ENCODE results near the gene PHETA1. TPM values are rescaled to one million over a fixed set of nuclear protein-coding genes. Genes with fewer than 3 reads are reported as not detected.

PHETA1 gene
- total and polyA plus RNA-seq, 2 donors = 1.3 to 4.4 TPM

DNA sequence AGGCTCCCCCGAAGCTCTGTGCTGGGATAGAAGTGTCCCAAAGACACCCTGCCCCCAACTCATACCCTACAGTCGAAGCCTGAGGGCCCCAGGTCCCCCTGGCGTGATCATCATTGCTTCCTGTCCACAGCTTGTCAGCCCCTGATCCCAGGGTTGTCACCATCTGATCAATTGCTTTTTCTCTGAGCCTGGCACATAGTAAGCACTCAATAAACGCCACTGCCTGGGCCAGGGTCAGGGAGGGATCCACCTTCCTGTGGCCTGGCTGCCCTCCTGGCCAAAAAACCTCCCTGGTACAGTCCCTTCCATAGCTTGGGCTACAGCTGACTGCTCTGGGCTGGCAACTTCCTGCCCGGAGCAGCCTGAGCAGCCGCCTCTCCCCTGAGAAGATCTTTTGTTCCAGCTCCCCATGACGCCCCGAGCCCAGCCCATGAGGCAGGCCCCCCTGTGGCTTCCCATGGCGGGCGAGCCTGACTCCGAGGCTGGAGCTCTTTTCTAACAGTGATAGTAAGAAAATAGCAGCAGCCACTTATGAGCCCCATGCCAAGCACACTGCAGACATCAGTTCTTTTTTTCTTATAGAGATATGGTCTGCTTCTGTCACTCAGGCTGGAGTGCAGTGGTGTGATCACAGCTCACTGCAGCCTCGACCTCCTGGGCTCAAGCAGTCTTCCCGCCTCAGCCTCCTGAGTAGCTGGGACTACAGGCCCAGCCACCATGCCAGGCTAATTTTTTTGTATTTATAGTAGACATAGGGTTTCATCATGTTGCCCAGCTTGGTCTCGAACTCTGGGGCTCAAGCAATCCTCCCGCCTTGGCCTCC, 43.3 kb upstream of the PHETA1 start:
- peak overlapping the region; percentile 64 to 68 for H3K27ac ChIP-seq (ENCODE audit: low read depth in 1 of 2, low read length in 1 of 2)
- H3K4me3 ChIP-seq (ENCODE audit: low read length in 2 of 2) = no peak overlapping the region
- no peaks in the 10 kb centered on the region for H3K9me3 ChIP-seq (ENCODE audit: control insufficient read depth in 2 of 2, insufficient read depth in 1 of 2, low read length in 1 of 2)
- peak in 1 of 9 donors; percentile 53 for DNase-seq (ENCODE audit: low read depth in 6 of 9, low spot score in 9 of 9)
- no peaks in the 10 kb centered on the region for H3K27me3 ChIP-seq (ENCODE audit: control insufficient read depth in 2 of 2, insufficient read depth in 1 of 2, low read length in 1 of 2)
- WGBS = 40% methylated on average over 15 of the region's 15 CpGs
- H3K4me1 ChIP-seq (ENCODE audit: control insufficient read depth in 2 of 2, insufficient read depth in 2 of 2, low read length in 2 of 2) = peaks cover 29 to 67% of the 10 kb centered on the region in 2 donors
- peaks cover 3 to 7% of the 10 kb centered on the region in 2 donors for H3K36me3 ChIP-seq (ENCODE audit: control insufficient read depth in 2 of 2, insufficient read depth in 2 of 2, low read length in 1 of 2)

- no peak for DNase-seq (ENCODE audit: low read depth in 6 of 9, low spot score in 9 of 9)
- Histone ChIP-seq H3K4me3 (ENCODE audit: low read length in 2 of 2) (no peak overlapping the region), H3K4me1 (ENCODE audit: control insufficient read depth in 2 of 2, insufficient read depth in 2 of 2, low read length in 2 of 2) (peaks cover 35 to 76% of the 10 kb centered on the region in 2 donors), H3K27me3 (ENCODE audit: control insufficient read depth in 2 of 2, insufficient read depth in 1 of 2, low read length in 1 of 2) (no peaks in the 10 kb centered on the region), H3K27ac (ENCODE audit: low read depth in 1 of 2, low read length in 1 of 2) (no peak overlapping the region), H3K36me3 (ENCODE audit: control insufficient read depth in 2 of 2, insufficient read depth in 2 of 2, low read length in 1 of 2) (peaks cover 3 to 7% of the 10 kb centered on the region in 2 donors), H3K9me3 (ENCODE audit: control insufficient read depth in 2 of 2, insufficient read depth in 1 of 2, low read length in 1 of 2) (no peaks in the 10 kb centered on the region)
- 87% methylated on average over 8 of the region's 8 CpGs for WGBS
These were observed 42.4 kb upstream of the PHETA1 start for GRCh38 chr12:111411185-111411764.

DNA sequence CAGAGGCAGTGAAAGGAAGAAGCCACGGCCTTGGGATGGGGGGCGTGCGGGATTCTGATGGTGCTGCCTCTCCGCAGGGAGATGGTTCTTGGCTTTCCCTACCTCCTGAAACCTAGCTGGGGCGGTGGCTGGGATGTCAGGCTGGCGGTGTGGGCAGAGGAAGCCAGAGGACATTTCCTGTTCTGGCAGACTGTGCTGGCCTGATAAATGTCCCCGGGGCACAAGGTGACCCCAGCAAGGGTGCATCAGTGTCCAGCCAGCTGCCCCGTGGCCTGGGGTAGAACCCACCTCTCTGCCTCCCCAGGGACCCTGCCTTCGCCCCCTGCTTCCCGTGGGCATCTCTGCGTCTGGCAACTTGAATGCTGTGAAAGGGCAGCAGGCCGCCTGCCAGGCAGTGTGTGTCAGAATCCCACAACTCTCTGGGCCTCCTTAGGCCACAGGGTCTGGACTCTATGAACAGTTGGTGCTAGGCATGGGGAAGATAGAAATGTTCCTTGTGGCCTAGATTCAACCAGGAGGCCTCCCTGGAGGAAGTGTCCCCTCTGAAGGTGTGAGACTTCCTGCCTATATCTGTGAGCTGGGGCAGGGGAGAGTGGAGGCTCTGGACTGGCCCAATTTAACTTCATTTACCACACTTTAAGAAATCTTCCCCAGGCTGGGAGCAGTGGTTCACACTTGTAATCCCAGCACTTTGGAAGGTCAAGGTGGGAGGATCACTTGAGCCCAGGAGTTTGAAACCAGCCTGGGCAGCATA, 41.7 kb upstream of the PHETA1 start:
- no peak for DNase-seq (ENCODE audit: low read depth in 6 of 9, low spot score in 9 of 9)
- peak overlapping the region in 1 of 2 donors; percentile 33 for H3K27ac ChIP-seq (ENCODE audit: low read depth in 1 of 2, low read length in 1 of 2)
- peaks cover 3 to 7% of the 10 kb centered on the region in 2 donors for H3K36me3 ChIP-seq (ENCODE audit: control insufficient read depth in 2 of 2, insufficient read depth in 2 of 2, low read length in 1 of 2)
- WGBS = 88% methylated on average over 12 of the region's 12 CpGs
- H3K9me3 ChIP-seq (ENCODE audit: control insufficient read depth in 2 of 2, insufficient read depth in 1 of 2, low read length in 1 of 2) = no peaks in the 10 kb centered on the region
- no peak overlapping the region for H3K4me3 ChIP-seq (ENCODE audit: low read length in 2 of 2)
- peaks cover 35 to 78% of the 10 kb centered on the region in 2 donors for H3K4me1 ChIP-seq (ENCODE audit: control insufficient read depth in 2 of 2, insufficient read depth in 2 of 2, low read length in 2 of 2)
- H3K27me3 ChIP-seq (ENCODE audit: control insufficient read depth in 2 of 2, insufficient read depth in 1 of 2, low read length in 1 of 2) = no peaks in the 10 kb centered on the region

DNA sequence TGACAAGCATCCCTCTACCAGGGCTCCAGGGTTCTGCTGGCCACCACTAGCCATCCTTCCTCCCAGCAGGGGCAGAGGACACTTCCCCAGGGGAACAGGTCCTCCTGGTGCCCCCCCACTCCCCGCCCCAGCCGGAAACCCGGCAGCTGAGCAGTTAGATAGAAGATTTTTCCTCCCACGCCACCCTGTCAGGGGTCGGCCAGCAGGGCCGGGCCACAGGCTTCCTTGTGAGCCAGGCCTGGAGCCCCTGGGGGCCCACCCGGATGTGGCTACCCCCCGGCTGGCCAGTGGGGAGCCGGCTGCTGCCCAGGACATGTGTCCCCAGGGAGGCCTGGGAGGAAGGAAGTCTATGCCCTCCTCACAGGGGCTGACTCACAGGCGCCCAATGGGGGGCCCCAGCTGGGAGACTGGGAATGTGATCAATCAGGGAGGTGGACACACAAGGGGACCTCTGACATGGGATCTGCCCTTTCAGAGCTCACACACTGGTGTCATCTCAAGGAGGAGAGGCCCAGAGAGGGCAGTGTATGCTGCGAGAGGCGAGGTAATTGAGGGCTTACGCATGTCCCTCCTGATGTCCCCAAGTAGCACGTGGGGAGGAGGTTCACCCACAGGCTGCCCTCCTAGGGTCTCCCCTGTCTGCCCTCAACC, 41.0 kb upstream of the PHETA1 start:
- Histone ChIP-seq H3K4me3 (ENCODE audit: low read length in 2 of 2) (peak overlapping the region in 1 of 2 donors; percentile 8), H3K27ac (ENCODE audit: low read depth in 1 of 2, low read length in 1 of 2) (peak overlapping the region; percentile 32 to 42), H3K4me1 (ENCODE audit: control insufficient read depth in 2 of 2, insufficient read depth in 2 of 2, low read length in 2 of 2) (peaks cover 42 to 82% of the 10 kb centered on the region in 2 donors), H3K36me3 (ENCODE audit: control insufficient read depth in 2 of 2, insufficient read depth in 2 of 2, low read length in 1 of 2) (peaks cover 3 to 7% of the 10 kb centered on the region in 2 donors), H3K27me3 (ENCODE audit: control insufficient read depth in 2 of 2, insufficient read depth in 1 of 2, low read length in 1 of 2) (peaks cover 0 to 4% of the 10 kb centered on the region in 2 donors), H3K9me3 (ENCODE audit: control insufficient read depth in 2 of 2, insufficient read depth in 1 of 2, low read length in 1 of 2) (no peaks in the 10 kb centered on the region)
- peak in 1 of 9 donors; percentile 25 for DNase-seq (ENCODE audit: low read depth in 6 of 9, low spot score in 9 of 9)
- 44% methylated on average over 14 of the region's 14 CpGs for whole genome bisulfite sequencing

- peaks cover 2 to 7% of the 10 kb centered on the region in 2 donors for H3K27me3 ChIP-seq (ENCODE audit: control insufficient read depth in 2 of 2, insufficient read depth in 1 of 2, low read length in 1 of 2)
- no peak for DNase-seq (ENCODE audit: low read depth in 6 of 9, low spot score in 9 of 9)
- 24% methylated on average over 15 of the region's 15 CpGs for WGBS
- no peaks in the 10 kb centered on the region for H3K9me3 ChIP-seq (ENCODE audit: control insufficient read depth in 2 of 2, insufficient read depth in 1 of 2, low read length in 1 of 2)
- peaks cover 3 to 7% of the 10 kb centered on the region in 2 donors for H3K36me3 ChIP-seq (ENCODE audit: control insufficient read depth in 2 of 2, insufficient read depth in 2 of 2, low read length in 1 of 2)
- H3K27ac ChIP-seq (ENCODE audit: low read depth in 1 of 2, low read length in 1 of 2) = peak overlapping the region in 1 of 2 donors; percentile 42
- peak overlapping the region in 1 of 2 donors; percentile 8 for H3K4me3 ChIP-seq (ENCODE audit: low read length in 2 of 2)
- H3K4me1 ChIP-seq (ENCODE audit: control insufficient read depth in 2 of 2, insufficient read depth in 2 of 2, low read length in 2 of 2) = peaks cover 44 to 87% of the 10 kb centered on the region in 2 donors
These were observed 40.5 kb upstream of the PHETA1 start for GRCh38 chr12:111409403-111409779.

GRCh38 chr12:111408686-111409402, 39.9 kb upstream of the PHETA1 start:
- H3K4me1 ChIP-seq (ENCODE audit: control insufficient read depth in 2 of 2, insufficient read depth in 2 of 2, low read length in 2 of 2) = peaks cover 44 to 92% of the 10 kb centered on the region in 2 donors
- H3K9me3 ChIP-seq (ENCODE audit: control insufficient read depth in 2 of 2, insufficient read depth in 1 of 2, low read length in 1 of 2) = no peaks in the 10 kb centered on the region
- peak overlapping the region in 1 of 2 donors; percentile 25 for H3K27ac ChIP-seq (ENCODE audit: low read depth in 1 of 2, low read length in 1 of 2)
- peaks cover 3 to 7% of the 10 kb centered on the region in 2 donors for H3K27me3 ChIP-seq (ENCODE audit: control insufficient read depth in 2 of 2, insufficient read depth in 1 of 2, low read length in 1 of 2)
- H3K36me3 ChIP-seq (ENCODE audit: control insufficient read depth in 2 of 2, insufficient read depth in 2 of 2, low read length in 1 of 2) = peaks cover 3 to 7% of the 10 kb centered on the region in 2 donors
- DNase-seq (ENCODE audit: low read depth in 6 of 9, low spot score in 9 of 9) = peak in 1 of 9 donors; percentile 25
- WGBS = 82% methylated on average over 4 of the region's 4 CpGs
- H3K4me3 ChIP-seq (ENCODE audit: low read length in 2 of 2) = no peak overlapping the region

- Histone ChIP-seq H3K4me1 (ENCODE audit: control insufficient read depth in 2 of 2, insufficient read depth in 2 of 2, low read length in 2 of 2) (peaks cover 44 to 92% of the 10 kb centered on the region in 2 donors), H3K27me3 (ENCODE audit: control insufficient read depth in 2 of 2, insufficient read depth in 1 of 2, low read length in 1 of 2) (peaks cover 3 to 14% of the 10 kb centered on the region in 2 donors), H3K36me3 (ENCODE audit: control insufficient read depth in 2 of 2, insufficient read depth in 2 of 2, low read length in 1 of 2) (peaks cover 3 to 7% of the 10 kb centered on the region in 2 donors), H3K9me3 (ENCODE audit: control insufficient read depth in 2 of 2, insufficient read depth in 1 of 2, low read length in 1 of 2) (no peaks in the 10 kb centered on the region), H3K4me3 (ENCODE audit: low read length in 2 of 2) (peak overlapping the region in 1 of 2 donors; percentile 89), H3K27ac (ENCODE audit: low read depth in 1 of 2, low read length in 1 of 2) (no peak overlapping the region)
- no peak for DNase-seq (ENCODE audit: low read depth in 6 of 9, low spot score in 9 of 9)
- 98% methylated on average over 1 of the region's 1 CpG for WGBS
These were observed 39.2 kb upstream of the PHETA1 start for GRCh38 chr12:111408116-111408440.

- peak overlapping the region; percentile 37 to 68 for H3K27ac ChIP-seq (ENCODE audit: low read depth in 1 of 2, low read length in 1 of 2)
- H3K36me3 ChIP-seq (ENCODE audit: control insufficient read depth in 2 of 2, insufficient read depth in 2 of 2, low read length in 1 of 2) = peaks cover 3 to 7% of the 10 kb centered on the region in 2 donors
- H3K4me3 ChIP-seq (ENCODE audit: low read length in 2 of 2) = peak overlapping the region; percentile 88 to 89
- H3K4me1 ChIP-seq (ENCODE audit: control insufficient read depth in 2 of 2, insufficient read depth in 2 of 2, low read length in 2 of 2) = peaks cover 44 to 91% of the 10 kb centered on the region in 2 donors
- H3K9me3 ChIP-seq (ENCODE audit: control insufficient read depth in 2 of 2, insufficient read depth in 1 of 2, low read length in 1 of 2) = no peaks in the 10 kb centered on the region
- H3K27me3 ChIP-seq (ENCODE audit: control insufficient read depth in 2 of 2, insufficient read depth in 1 of 2, low read length in 1 of 2) = peaks cover 3 to 17% of the 10 kb centered on the region in 2 donors
- no peak for DNase-seq (ENCODE audit: low read depth in 6 of 9, low spot score in 9 of 9)
- WGBS = 56% methylated on average over 9 of the region's 9 CpGs
These were observed 38.7 kb upstream of the PHETA1 start for GRCh38 chr12:111407377-111408115.

Measured in thymus (tissue), 11 donors.